GM13977 (cell line): Measurements from ENCODE around the gene HNF4A.

ENCODE experiments used
- DNase-seq: peaks from one replicate; pipeline ENCODE4 v3.0.0; 2012; ENCODE audit warnings: low spot score
- in situ Hi-C: fragments of 300-500 bp; cut with MboI; formaldehyde crosslinking; loops from one replicate; pipeline ENCODE4 v1.12.0; 2022; ENCODE audit warnings: low sequenced_read_pairs, low pct_unique_long_range_greater_than_20kb, mixed read lengths, inconsistent platforms; ENCODE audit not compliant: unreplicated experiment
- TF ChIP-seq, protein P1 (sequence below): IDR thresholded peaks from 2 replicates; pipeline ENCODE4 v1.5.1; 2012; ENCODE audit warnings: mild to moderate bottlenecking, control low read depth; ENCODE audit not compliant: insufficient read depth; ENCODE audit errors: extremely low read depth, missing control alignments

HNF4A gene

DNA sequence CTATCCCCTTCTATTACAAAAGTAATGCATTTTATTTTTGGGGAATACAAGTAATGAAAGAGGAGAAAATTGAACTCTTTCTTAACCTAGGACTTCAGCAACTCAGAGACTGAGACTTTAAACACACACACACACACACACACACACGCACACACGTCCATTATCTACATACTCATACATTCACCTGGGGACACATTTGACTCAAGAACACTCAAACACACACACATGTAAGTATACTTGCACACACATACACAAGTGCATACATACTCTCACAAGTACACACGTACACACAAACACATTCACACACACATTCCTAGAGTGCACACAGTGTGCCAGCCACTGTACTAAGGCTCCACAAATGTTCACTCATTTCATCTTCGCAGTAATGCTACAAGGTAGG is 20.8 kb upstream of the HNF4A start:
- in situ Hi-C loops = no loop called here
- TF ChIP-seq, protein P1, sequence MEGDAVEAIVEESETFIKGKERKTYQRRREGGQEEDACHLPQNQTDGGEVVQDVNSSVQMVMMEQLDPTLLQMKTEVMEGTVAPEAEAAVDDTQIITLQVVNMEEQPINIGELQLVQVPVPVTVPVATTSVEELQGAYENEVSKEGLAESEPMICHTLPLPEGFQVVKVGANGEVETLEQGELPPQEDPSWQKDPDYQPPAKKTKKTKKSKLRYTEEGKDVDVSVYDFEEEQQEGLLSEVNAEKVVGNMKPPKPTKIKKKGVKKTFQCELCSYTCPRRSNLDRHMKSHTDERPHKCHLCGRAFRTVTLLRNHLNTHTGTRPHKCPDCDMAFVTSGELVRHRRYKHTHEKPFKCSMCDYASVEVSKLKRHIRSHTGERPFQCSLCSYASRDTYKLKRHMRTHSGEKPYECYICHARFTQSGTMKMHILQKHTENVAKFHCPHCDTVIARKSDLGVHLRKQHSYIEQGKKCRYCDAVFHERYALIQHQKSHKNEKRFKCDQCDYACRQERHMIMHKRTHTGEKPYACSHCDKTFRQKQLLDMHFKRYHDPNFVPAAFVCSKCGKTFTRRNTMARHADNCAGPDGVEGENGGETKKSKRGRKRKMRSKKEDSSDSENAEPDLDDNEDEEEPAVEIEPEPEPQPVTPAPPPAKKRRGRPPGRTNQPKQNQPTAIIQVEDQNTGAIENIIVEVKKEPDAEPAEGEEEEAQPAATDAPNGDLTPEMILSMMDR = no peak

DNA sequence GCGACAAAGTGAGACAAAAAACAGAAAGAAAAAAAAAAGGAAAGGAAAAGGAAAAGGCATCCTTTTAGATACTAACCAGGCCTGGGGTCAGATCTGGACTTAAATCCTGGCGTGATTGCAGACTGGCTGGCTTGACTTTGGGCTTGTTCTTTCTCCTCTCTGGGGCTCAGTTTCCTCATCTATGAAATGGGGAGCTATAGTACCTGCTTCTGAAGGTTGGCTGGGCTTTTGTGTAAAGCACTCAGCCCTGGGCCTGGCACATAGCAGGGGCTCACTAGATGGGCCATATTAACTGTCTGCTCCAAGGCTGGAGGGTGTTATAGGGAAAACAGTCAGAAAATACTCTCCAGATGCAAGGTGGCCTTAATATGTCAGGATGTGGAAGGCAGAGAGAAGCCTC is 19.8 kb upstream of the HNF4A start:
- in situ Hi-C loops = no loop called here
- TF ChIP-seq, protein P1 = no peak
- no peak for DNase-seq

More for the DNA sequence above, 20.8 kb upstream of the HNF4A start:
- no peak for DNase-seq

DNA sequence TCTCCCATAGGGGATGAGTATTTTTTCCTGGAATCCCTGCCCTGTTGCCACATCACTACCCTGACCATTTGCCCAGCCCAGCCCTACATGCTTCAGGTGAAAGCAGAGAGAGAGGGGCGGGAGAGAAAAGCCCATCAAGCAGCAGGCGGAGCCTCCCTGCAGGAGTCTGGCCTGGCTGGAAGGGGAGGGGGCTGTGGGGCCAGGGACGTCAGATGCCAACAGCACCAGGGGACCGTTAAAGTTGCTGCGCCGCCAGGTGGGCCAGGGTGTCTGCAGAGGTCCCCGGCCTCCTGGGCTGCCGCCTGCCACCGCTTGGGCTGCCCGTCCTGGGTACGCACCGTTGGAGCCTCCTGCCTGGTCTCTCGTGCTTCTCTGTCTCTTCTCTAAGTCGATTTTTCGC is 19.4 kb upstream of the HNF4A start:
- TF ChIP-seq, protein P1 = no peak
- DNase-seq = no peak
- in situ Hi-C loops = no loop called here

DNA sequence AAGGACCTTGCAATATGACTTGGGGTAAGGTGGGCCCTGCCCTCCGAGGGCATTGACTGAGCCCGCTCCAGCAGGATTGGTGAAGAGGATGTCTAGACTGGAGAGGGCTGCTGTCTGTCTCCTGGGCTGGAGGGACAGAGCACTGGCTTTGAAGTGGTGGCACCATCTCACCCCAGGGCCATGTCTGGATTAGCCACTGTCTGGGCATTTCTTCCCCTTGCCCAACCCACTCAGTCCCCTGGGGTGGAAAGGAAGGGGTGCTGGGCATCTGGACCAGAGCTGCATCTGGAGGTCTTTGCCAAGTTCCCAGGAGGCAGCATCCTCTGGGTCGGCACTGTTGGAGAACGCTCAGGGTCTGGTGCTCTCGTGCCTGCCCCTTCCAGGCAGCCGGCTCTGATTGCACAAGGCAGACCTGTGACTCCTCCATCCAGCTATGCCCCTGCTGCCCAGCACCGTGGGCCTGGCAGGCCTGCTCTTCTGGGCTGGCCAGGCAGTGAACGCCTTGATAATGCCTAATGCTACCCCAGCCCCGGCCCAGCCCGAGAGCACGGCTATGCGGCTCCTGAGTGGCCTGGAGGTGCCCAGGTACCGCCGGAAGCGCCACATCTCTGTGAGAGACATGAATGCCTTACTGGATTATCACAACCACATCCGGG is 18.6 kb upstream of the HNF4A start, which contains the start of gene R3HDML:
Gene R3HDML (plus strand): TSS at position 319 of the 656 bp plus-strand sequence. CDS start 115 bp downstream, at position 434.
- in situ Hi-C loops = no loop called here
- TF ChIP-seq, protein P1 = no peak
- no peak for DNase-seq

DNA sequence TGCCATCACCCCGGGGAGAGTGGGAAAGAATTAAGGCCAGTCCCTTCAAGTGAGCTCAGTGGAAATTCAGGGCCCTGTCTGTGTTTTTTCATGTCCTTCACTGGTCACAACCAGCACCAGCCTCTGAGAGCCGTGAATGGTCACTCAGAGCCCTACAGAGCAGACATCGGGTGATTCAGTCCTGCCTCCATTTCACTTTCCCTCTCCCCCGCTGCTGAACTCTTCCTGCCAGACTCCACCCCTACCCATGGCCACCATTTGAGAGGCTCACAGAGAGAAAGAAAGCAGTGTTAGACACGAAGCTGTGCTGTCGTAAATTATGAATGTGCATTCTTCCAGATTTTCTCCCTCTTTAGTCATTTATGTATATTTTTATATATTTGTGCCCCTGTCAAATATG is 13.3 kb upstream of the HNF4A start:
- in situ Hi-C loops = no loop called here
- no peak for DNase-seq
- TF ChIP-seq, protein P1 = no peak

DNA sequence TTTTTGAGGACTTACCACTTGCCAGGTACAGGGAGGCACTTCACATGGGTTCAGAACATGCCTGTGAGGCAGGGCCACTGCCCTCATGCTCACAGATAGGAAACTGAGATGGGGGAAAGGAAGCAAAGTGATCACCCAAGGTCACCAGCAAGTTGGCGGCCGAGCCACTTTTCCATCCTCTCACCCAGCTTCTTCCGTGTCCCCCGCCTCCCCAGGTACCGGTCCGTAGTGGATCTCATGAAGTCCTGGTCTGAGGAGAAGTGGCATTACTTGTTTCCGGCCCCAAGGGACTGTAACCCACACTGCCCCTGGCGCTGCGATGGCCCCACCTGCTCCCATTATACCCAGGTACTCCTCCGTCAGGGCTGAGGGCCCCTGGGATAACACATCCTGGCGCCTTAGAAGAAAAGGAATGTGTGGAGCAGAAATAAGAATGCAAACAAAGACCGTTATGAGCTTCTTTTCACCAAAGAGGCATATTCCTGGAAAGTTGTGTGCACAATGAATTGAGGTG is 12.3 kb upstream of the HNF4A start:
- in situ Hi-C loops = no loop called here
- TF ChIP-seq, protein P1 = no peak
- DNase-seq = no peak
